ENCODE measurements around the gene CGGBP1. TPM values are rescaled to one million over a fixed set of nuclear protein-coding genes. Genes with fewer than 3 reads are reported as not detected.

CGGBP1 gene
- total and polyA plus RNA-seq, 2 donors (not counting 1 experiment from before 2014, with no cell fraction given), result 57.3 to 121 TPM

GRCh38 chr3:88036221-88036620 lies 22.6 kb downstream of the CGGBP1 start:
- no peak overlapping the region for H3K27ac ChIP-seq (ENCODE audit: low read length in 2 of 2)
- no peak overlapping the region for H3K4me3 ChIP-seq (ENCODE audit: control extremely low read depth in 1 of 5, extremely low read depth in 1 of 5, insufficient read depth in 1 of 5, low read depth in 2 of 5, low read length in 4 of 5)
- no peaks in the 10 kb centered on the region for H3K9me3 ChIP-seq (ENCODE audit: control extremely low read depth in 1 of 3, control insufficient read depth in 2 of 3, insufficient read depth in 1 of 3, low read length in 2 of 3)
- no peak overlapping the region for H3K4me3 Mint-ChIP-seq
- intact Hi-C loops (cut with micrococcal nuclease), result no loop called here
- peaks cover 15 to 18% of the 10 kb centered on the region in 2 donors for H3K4me1 ChIP-seq (ENCODE audit: control insufficient read depth in 2 of 2, insufficient read depth in 2 of 2, low read length in 2 of 2)
- WGBS (ENCODE audit: insufficient coverage), result 50% methylated on average over 2 of the region's 5 CpGs
- CTCF ChIA-PET, result no interaction called here
- no peak overlapping the region for H3K4me2 ChIP-seq (replicated peaks; ENCODE audit: low read depth, low read length, poor library complexity, severe bottlenecking)
- DNase-seq (no peak), ATAC-seq (ENCODE audit: low read depth) (no peak)
- H3K9ac ChIP-seq (ENCODE audit: low read length), result no peak overlapping the region
- H3K36me3 ChIP-seq (replicated peaks in 1 of 2; ENCODE audit: control extremely low read depth in 1 of 2, control insufficient read depth in 1 of 2, extremely low read depth in 1 of 2, insufficient read depth in 2 of 2, low read length in 1 of 2), result no peaks in the 10 kb centered on the region
- no peak overlapping the region for H3K27ac Mint-ChIP-seq
- no peaks in the 10 kb centered on the region for H3K9me3 Mint-ChIP-seq (ENCODE audit: insufficient read depth)
- H3K27me3 ChIP-seq (replicated peaks in 1 of 4; ENCODE audit: control extremely low read depth in 1 of 4, control insufficient read depth in 3 of 4, insufficient read depth in 4 of 4, low read length in 3 of 4), result no peaks in the 10 kb centered on the region
- TF ChIP-seq EZH2 (IDR thresholded peaks at IDR 0.05; ENCODE audit: borderline replicate concordance, insufficient read depth, low read depth, low read length, poor library complexity, severe bottlenecking), result no peak
- TF ChIP-seq CTCF (IDR thresholded peaks at IDR 0.05), result no peak
- no peak overlapping the region for H2AFZ ChIP-seq (ENCODE audit: insufficient read depth, low read depth, low read length, poor library complexity, severe bottlenecking)
- no peaks in the 10 kb centered on the region for H3K27me3 Mint-ChIP-seq
- no peaks in the 10 kb centered on the region for H4K20me1 ChIP-seq (ENCODE audit: control insufficient read depth, insufficient read depth, low read length, poor library complexity, severe bottlenecking)
- H3K4me1 Mint-ChIP-seq, result peaks cover 29% of the 10 kb centered on the region
- no peaks in the 10 kb centered on the region for H3K79me2 ChIP-seq (ENCODE audit: control insufficient read depth, insufficient read depth, low read length)
- POLR2A ChIA-PET, result no interaction called here

- no peak overlapping the region for H3K27ac ChIP-seq (ENCODE audit: low read length in 2 of 2)
- H3K4me2 ChIP-seq (replicated peaks; ENCODE audit: low read depth, low read length, poor library complexity, severe bottlenecking), result peak overlapping the region; percentile 13
- H3K36me3 ChIP-seq (replicated peaks in 1 of 2; ENCODE audit: control extremely low read depth in 1 of 2, control insufficient read depth in 1 of 2, extremely low read depth in 1 of 2, insufficient read depth in 2 of 2, low read length in 1 of 2), result no peaks in the 10 kb centered on the region
- peak overlapping the region; percentile 63 for H2AFZ ChIP-seq (ENCODE audit: insufficient read depth, low read depth, low read length, poor library complexity, severe bottlenecking)
- H3K4me3 ChIP-seq (ENCODE audit: control extremely low read depth in 1 of 5, extremely low read depth in 1 of 5, insufficient read depth in 1 of 5, low read depth in 2 of 5, low read length in 4 of 5), result no peak overlapping the region
- no peaks in the 10 kb centered on the region for H3K79me2 ChIP-seq (ENCODE audit: control insufficient read depth, insufficient read depth, low read length)
- intact Hi-C loops (cut with micrococcal nuclease), result no loop called here
- H3K27me3 ChIP-seq (replicated peaks in 1 of 4; ENCODE audit: control extremely low read depth in 1 of 4, control insufficient read depth in 3 of 4, insufficient read depth in 4 of 4, low read length in 3 of 4), result no peaks in the 10 kb centered on the region
- H3K4me3 Mint-ChIP-seq, result no peak overlapping the region
- DNase-seq (no peak), ATAC-seq (ENCODE audit: low read depth) (no peak)
- no peak overlapping the region for H3K27ac Mint-ChIP-seq
- H3K4me1 ChIP-seq (ENCODE audit: control insufficient read depth in 2 of 2, insufficient read depth in 2 of 2, low read length in 2 of 2), result peaks cover 15 to 25% of the 10 kb centered on the region in 2 donors
- ChIA-PET CTCF (no interaction called here), POLR2A (interaction anchor here (0.6 kb wide), 1 partner anchor 127 kb away, joined by 5 read pairs; no protein-coding TSS in a partner anchor)
- no peaks in the 10 kb centered on the region for H3K9me3 Mint-ChIP-seq (ENCODE audit: insufficient read depth)
- TF ChIP-seq CTCF (IDR thresholded peaks at IDR 0.05) (no peak), EZH2 (IDR thresholded peaks at IDR 0.05; ENCODE audit: borderline replicate concordance, insufficient read depth, low read depth, low read length, poor library complexity, severe bottlenecking) (no peak)
- 65% methylated on average over 4 of the region's 8 CpGs for WGBS (ENCODE audit: insufficient coverage)
- peaks cover 35% of the 10 kb centered on the region for H3K4me1 Mint-ChIP-seq
- H4K20me1 ChIP-seq (ENCODE audit: control insufficient read depth, insufficient read depth, low read length, poor library complexity, severe bottlenecking), result no peaks in the 10 kb centered on the region
- H3K9ac ChIP-seq (ENCODE audit: low read length), result no peak overlapping the region
- no peaks in the 10 kb centered on the region for H3K27me3 Mint-ChIP-seq
- H3K9me3 ChIP-seq (ENCODE audit: control extremely low read depth in 1 of 3, control insufficient read depth in 2 of 3, insufficient read depth in 1 of 3, low read length in 2 of 3), result no peaks in the 10 kb centered on the region
These were observed 24.1 kb downstream of the CGGBP1 start for GRCh38 chr3:88034491-88035275.
